ENCODE data around the gene INHA.

INHA gene

DNA sequence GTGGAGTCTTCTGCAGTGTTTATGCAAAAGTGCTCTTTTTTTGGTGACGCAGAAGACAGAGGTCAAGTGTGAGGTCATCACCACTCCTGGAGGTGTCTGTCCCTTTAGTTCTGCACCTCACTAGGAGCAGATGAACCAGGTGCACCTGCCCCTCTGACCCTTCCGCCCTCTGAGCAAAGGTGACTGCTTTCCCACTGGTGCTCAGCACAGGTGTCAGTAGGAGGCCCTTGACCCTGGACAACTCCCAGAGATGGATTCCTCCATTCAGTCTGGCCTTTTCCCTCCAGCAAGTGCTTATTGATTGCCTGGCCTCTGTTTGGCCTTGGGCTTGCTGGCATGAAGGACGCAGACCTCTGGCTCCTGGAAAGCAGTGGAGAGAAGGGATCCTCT lies 46.6 kb downstream of the INHA start:
- TF ChIP-seq, protein P1, sequence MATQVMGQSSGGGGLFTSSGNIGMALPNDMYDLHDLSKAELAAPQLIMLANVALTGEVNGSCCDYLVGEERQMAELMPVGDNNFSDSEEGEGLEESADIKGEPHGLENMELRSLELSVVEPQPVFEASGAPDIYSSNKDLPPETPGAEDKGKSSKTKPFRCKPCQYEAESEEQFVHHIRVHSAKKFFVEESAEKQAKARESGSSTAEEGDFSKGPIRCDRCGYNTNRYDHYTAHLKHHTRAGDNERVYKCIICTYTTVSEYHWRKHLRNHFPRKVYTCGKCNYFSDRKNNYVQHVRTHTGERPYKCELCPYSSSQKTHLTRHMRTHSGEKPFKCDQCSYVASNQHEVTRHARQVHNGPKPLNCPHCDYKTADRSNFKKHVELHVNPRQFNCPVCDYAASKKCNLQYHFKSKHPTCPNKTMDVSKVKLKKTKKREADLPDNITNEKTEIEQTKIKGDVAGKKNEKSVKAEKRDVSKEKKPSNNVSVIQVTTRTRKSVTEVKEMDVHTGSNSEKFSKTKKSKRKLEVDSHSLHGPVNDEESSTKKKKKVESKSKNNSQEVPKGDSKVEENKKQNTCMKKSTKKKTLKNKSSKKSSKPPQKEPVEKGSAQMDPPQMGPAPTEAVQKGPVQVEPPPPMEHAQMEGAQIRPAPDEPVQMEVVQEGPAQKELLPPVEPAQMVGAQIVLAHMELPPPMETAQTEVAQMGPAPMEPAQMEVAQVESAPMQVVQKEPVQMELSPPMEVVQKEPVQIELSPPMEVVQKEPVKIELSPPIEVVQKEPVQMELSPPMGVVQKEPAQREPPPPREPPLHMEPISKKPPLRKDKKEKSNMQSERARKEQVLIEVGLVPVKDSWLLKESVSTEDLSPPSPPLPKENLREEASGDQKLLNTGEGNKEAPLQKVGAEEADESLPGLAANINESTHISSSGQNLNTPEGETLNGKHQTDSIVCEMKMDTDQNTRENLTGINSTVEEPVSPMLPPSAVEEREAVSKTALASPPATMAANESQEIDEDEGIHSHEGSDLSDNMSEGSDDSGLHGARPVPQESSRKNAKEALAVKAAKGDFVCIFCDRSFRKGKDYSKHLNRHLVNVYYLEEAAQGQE (IDR thresholded peaks at IDR 0.05; ENCODE audit: insufficient read depth in 1 of 2, low read depth in 2 of 2, low read length in 2 of 2): no peak

DNA sequence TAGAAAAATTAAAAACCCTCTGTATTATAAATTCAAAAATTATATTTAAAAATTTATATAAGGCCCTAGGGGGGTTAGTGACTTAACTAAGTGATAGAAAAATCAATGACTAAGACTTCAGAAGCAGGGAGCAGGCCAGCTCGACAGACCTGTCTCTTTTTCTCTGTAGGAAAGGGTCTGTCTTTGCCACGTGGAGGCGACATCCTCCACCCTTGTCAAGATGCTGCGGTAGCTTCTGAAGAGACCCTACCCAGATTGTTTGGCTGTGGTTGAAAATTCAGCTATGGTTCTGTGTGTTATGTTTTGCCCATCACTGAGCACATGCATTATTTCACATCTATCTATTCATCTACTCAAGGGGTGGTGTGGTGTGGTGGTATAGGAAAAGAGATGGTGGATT lies 47.1 kb downstream of the INHA start:
- TF ChIP-seq POLR2AphosphoS5 (IDR thresholded peaks at IDR 0.05; ENCODE audit: low read depth, low read length) (no peak), TAF1 (IDR thresholded peaks at IDR 0.05; ENCODE audit: borderline replicate concordance, insufficient read depth, low read length) (no peak), FOXP2 (optimal IDR thresholded peaks at IDR 0.05; ENCODE audit: borderline replicate concordance, extremely low read depth, extremely low read length, insufficient read depth) (no peak), SIN3A (IDR thresholded peaks at IDR 0.05; ENCODE audit: borderline replicate concordance, insufficient read depth, low read length) (no peak)
- TF ChIP-seq, protein P1 (IDR thresholded peaks at IDR 0.05; ENCODE audit: insufficient read depth in 1 of 2, low read depth in 2 of 2, low read length in 2 of 2): no peak

DNA sequence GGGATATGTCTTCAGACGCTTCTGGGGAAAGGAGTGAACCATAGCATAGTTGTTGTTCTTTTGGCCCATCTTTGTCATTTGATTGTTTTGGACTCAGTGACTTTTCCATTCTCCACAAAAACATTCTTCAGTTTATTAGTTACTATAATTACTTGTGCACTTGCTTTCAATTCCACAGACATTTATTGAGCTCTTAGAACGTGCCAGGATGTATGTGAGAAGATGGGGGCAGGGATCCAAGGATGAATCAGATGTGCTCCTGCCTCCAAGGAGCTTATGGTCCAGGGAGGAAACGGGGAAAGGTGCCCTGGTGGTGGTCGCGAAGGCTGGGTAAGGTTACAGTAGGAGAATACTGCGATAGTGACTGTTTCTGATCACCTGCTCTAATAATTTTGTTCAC lies 48.4 kb downstream of the INHA start:
- TF ChIP-seq, protein P1 (IDR thresholded peaks at IDR 0.05; ENCODE audit: insufficient read depth in 1 of 2, low read depth in 2 of 2, low read length in 2 of 2): no peak
- no peak for TF ChIP-seq FOXP2 (optimal IDR thresholded peaks at IDR 0.05; ENCODE audit: borderline replicate concordance, extremely low read depth, extremely low read length, insufficient read depth)
- no peak for TF ChIP-seq TAF1 (IDR thresholded peaks at IDR 0.05; ENCODE audit: borderline replicate concordance, insufficient read depth, low read length)

DNA sequence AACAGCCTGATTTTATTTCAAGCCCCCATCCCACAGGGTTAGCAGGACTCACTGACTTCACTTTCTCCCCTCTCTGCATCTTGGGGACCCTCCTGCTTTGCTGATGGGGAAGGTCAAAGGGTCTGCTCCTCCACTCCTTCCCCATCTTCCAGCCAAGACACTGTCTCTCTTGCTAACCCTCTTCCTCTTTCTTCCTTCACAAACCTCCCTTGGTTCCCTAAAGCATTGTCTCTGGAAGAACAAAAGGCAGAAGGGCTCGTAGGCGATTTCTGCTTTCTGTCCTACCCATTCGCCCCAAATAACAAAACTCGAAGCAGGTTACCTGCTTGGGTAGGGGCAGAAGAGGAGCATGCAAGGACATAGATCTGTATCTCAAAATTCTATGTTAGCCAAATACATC lies 49.8 kb downstream of the INHA start:
- no peak for TF ChIP-seq TAF1 (IDR thresholded peaks at IDR 0.05; ENCODE audit: borderline replicate concordance, insufficient read depth, low read length)
- TF ChIP-seq SIN3A (IDR thresholded peaks at IDR 0.05; ENCODE audit: borderline replicate concordance, insufficient read depth, low read length): no peak
- TF ChIP-seq POLR2AphosphoS5 (IDR thresholded peaks at IDR 0.05; ENCODE audit: low read depth, low read length): no peak
- TF ChIP-seq, protein P1 (IDR thresholded peaks at IDR 0.05; ENCODE audit: insufficient read depth in 1 of 2, low read depth in 2 of 2, low read length in 2 of 2): no peak
- TF ChIP-seq FOXP2 (optimal IDR thresholded peaks at IDR 0.05; ENCODE audit: borderline replicate concordance, extremely low read depth, extremely low read length, insufficient read depth): no peak

DNA sequence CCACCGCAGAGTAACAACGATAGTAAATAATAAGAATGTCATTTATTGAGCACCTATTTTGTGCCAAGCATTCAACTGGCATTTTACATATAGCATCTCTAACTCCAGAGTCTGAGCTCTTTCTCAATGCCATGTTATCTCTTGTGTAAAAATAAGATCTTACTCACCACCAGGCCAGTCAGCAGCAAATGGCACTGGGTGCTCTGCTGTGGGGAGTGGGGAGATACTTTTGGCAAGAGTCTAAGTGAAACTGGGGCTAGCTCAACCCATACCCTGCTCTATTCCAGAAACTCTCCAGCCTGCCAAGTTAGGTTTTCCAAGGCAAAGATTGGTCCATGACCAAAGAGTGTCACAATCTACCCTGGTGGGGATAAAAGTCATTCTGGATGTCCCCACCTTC lies 50.4 kb downstream of the INHA start:
- TF ChIP-seq FOXP2 (optimal IDR thresholded peaks at IDR 0.05; ENCODE audit: borderline replicate concordance, extremely low read depth, extremely low read length, insufficient read depth) (no peak), SIN3A (IDR thresholded peaks at IDR 0.05; ENCODE audit: borderline replicate concordance, insufficient read depth, low read length) (no peak), POLR2AphosphoS5 (IDR thresholded peaks at IDR 0.05; ENCODE audit: low read depth, low read length) (no peak), TAF1 (IDR thresholded peaks at IDR 0.05; ENCODE audit: borderline replicate concordance, insufficient read depth, low read length) (no peak)
- TF ChIP-seq, protein P1 (IDR thresholded peaks at IDR 0.05; ENCODE audit: insufficient read depth in 1 of 2, low read depth in 2 of 2, low read length in 2 of 2): no peak

Measured in PFSK-1 (cell line).